Coronary artery (tissue), 2 donors: Measurements from ENCODE around the gene LRRC28.

Source experiments
- DNase-seq: peaks from one replicate; pipeline ENCODE4 v3.0.0-alpha.2; 2017; ENCODE audit warnings: low spot score
- H3K27ac ChIP-seq, 2 donors: fragments of 200-600 bp; sonication (generic); one replicate each; pipeline ENCODE4 v1.5.1; 2016 to 2019
- H3K4me3 ChIP-seq: fragments of 200-600 bp; sonication (generic); 2 replicates; pipeline ENCODE4 v1.5.1; 2016; ENCODE audit warnings: mild to moderate bottlenecking, moderate library complexity
- TF ChIP-seq, protein P1 (sequence below): fragments of 200-600 bp; sonication (generic); IDR thresholded peaks from one replicate; pipeline ENCODE4 v1.5.1; 2019; ENCODE audit warnings: antibody characterized with exemption

Gene LRRC28

GRCh38 chr15:99296386-99296785 is 45.1 kb downstream of the LRRC28 start:
- no peak for DNase-seq

GRCh38 chr15:99303907-99304306 is 52.6 kb downstream of the LRRC28 start:
- TF ChIP-seq, protein P1, sequence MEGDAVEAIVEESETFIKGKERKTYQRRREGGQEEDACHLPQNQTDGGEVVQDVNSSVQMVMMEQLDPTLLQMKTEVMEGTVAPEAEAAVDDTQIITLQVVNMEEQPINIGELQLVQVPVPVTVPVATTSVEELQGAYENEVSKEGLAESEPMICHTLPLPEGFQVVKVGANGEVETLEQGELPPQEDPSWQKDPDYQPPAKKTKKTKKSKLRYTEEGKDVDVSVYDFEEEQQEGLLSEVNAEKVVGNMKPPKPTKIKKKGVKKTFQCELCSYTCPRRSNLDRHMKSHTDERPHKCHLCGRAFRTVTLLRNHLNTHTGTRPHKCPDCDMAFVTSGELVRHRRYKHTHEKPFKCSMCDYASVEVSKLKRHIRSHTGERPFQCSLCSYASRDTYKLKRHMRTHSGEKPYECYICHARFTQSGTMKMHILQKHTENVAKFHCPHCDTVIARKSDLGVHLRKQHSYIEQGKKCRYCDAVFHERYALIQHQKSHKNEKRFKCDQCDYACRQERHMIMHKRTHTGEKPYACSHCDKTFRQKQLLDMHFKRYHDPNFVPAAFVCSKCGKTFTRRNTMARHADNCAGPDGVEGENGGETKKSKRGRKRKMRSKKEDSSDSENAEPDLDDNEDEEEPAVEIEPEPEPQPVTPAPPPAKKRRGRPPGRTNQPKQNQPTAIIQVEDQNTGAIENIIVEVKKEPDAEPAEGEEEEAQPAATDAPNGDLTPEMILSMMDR, result no peak
- Histone ChIP-seq H3K4me3 (no peak overlapping the region), H3K27ac (no peak overlapping the region)
- no peak for DNase-seq

More at GRCh38 chr15:99296386-99296785, 45.1 kb downstream of the LRRC28 start:
- Histone ChIP-seq H3K4me3 (no peak overlapping the region), H3K27ac (peak overlapping the region in 1 of 2 donors; percentile 49)
- TF ChIP-seq, protein P1, result no peak

- peak; percentile 83 for DNase-seq
- TF ChIP-seq, protein P1, result no peak
- peak overlapping the region; percentile 35 to 70 for H3K27ac ChIP-seq
- H3K4me3 ChIP-seq, result peak overlapping the region; percentile 42
Observed at GRCh38 chr15:99305761-99306505, 54.7 kb downstream of the LRRC28 start.

GRCh38 chr15:99306694-99307338 is 55.5 kb downstream of the LRRC28 start:
- Histone ChIP-seq H3K27ac (peak overlapping the region; percentile 35 to 70), H3K4me3 (peak overlapping the region; percentile 42)
- TF ChIP-seq, protein P1, result no peak
- no peak for DNase-seq

- TF ChIP-seq, protein P1, result no peak
- H3K27ac ChIP-seq, result peak overlapping the region; percentile 31 to 70
- DNase-seq, result no peak
- peak overlapping the region; percentile 42 for H3K4me3 ChIP-seq
Observed at GRCh38 chr15:99307735-99308134, 56.5 kb downstream of the LRRC28 start.

GRCh38 chr15:99310745-99311144 is 59.5 kb downstream of the LRRC28 start:
- Histone ChIP-seq H3K4me3 (no peak overlapping the region), H3K27ac (no peak overlapping the region)
- no peak for DNase-seq
- TF ChIP-seq, protein P1, result no peak

- Histone ChIP-seq H3K27ac (no peak overlapping the region), H3K4me3 (no peak overlapping the region)
- TF ChIP-seq, protein P1, result no peak
- no peak for DNase-seq
Observed at GRCh38 chr15:99312228-99312627, 60.9 kb downstream of the LRRC28 start.
